Chondrocyte (in vitro differentiated cells): ENCODE measurements around the gene DPP7. TPM values are rescaled to one million over a fixed set of nuclear protein-coding genes. Genes with fewer than 3 reads are reported as not detected.

Source experiments
- DNase-seq: peaks from one replicate; pipeline ENCODE4 v3.0.0; 2021; ENCODE audit warnings: mixed read lengths, low spot score
- H3K27ac Mint-ChIP-seq: one replicate; pipeline ENCODE4 v1.8.0; 2021; ENCODE audit warnings: mild to moderate bottlenecking, moderate library complexity, mixed read lengths; ENCODE audit not compliant: unreplicated experiment
- H3K27me3 Mint-ChIP-seq: 2 replicates; pipeline ENCODE4 v1.8.0; 2021; ENCODE audit warnings: low read depth, mixed read lengths
- H3K36me3 Mint-ChIP-seq: 2 replicates; pipeline ENCODE4 v1.8.0; 2021; ENCODE audit warnings: low read depth, mixed read lengths
- H3K4me1 Mint-ChIP-seq: 2 replicates; pipeline ENCODE4 v1.8.0; 2021; ENCODE audit warnings: low read depth, mild to moderate bottlenecking, mixed read lengths
- H3K4me3 Mint-ChIP-seq: one replicate; pipeline ENCODE4 v1.8.0; 2021; ENCODE audit warnings: mild to moderate bottlenecking, moderate library complexity, mixed read lengths; ENCODE audit not compliant: unreplicated experiment
- H3K9me3 Mint-ChIP-seq: 2 replicates; pipeline ENCODE4 v1.8.0; 2021; ENCODE audit warnings: low read depth, mixed read lengths
- CTCF ChIP-seq: fragments of 200-600 bp; sonication (generic); IDR thresholded peaks from 2 replicates; pipeline ENCODE4 v1.5.0; 2021; ENCODE audit warnings: antibody characterized with exemption, mild to moderate bottlenecking, moderate library complexity
- total RNA-seq: library from RNA; stranded (reverse); gene quantifications from 3 replicates; pipeline ENCODE4 v1.2.1, GENCODE V29; 2021

The DPP7 gene
- total RNA-seq, 1 donor from 2014 or later = 82.2 TPM

GRCh38 chr9:137106662-137107250 lies 7.8 kb downstream of the DPP7 start:
- H3K27me3 Mint-ChIP-seq = no peaks in the 10 kb centered on the region
- TF ChIP-seq CTCF = no peak
- no peak for DNase-seq
- no peaks in the 10 kb centered on the region for H3K9me3 Mint-ChIP-seq
- no peak overlapping the region for H3K4me3 Mint-ChIP-seq
- H3K4me1 Mint-ChIP-seq = no peaks in the 10 kb centered on the region
- peaks cover 6% of the 10 kb centered on the region for H3K36me3 Mint-ChIP-seq
- H3K27ac Mint-ChIP-seq = no peak overlapping the region

GRCh38 chr9:137105814-137106661 lies 8.5 kb downstream of the DPP7 start:
- H3K36me3 Mint-ChIP-seq = peaks cover 6% of the 10 kb centered on the region
- no peaks in the 10 kb centered on the region for H3K4me1 Mint-ChIP-seq
- no peaks in the 10 kb centered on the region for H3K9me3 Mint-ChIP-seq
- no peaks in the 10 kb centered on the region for H3K27me3 Mint-ChIP-seq
- no peak overlapping the region for H3K4me3 Mint-ChIP-seq
- DNase-seq = no peak
- TF ChIP-seq CTCF = no peak
- no peak overlapping the region for H3K27ac Mint-ChIP-seq

- Mint-ChIP-seq H3K4me3 (no peak overlapping the region), H3K9me3 (no peaks in the 10 kb centered on the region), H3K36me3 (peaks cover 10% of the 10 kb centered on the region), H3K27ac (no peak overlapping the region), H3K27me3 (no peaks in the 10 kb centered on the region), H3K4me1 (no peaks in the 10 kb centered on the region)
- TF ChIP-seq CTCF = no peak
- DNase-seq = peak; percentile 77
These were observed 11.1 kb downstream of the DPP7 start for GRCh38 chr9:137103206-137103999.

GRCh38 chr9:137099231-137099630 lies 15.3 kb downstream of the DPP7 start:
- DNase-seq = peak; percentile 81
- Mint-ChIP-seq H3K4me1 (no peaks in the 10 kb centered on the region), H3K4me3 (no peak overlapping the region), H3K36me3 (peaks cover 16% of the 10 kb centered on the region), H3K9me3 (no peaks in the 10 kb centered on the region), H3K27ac (no peak overlapping the region), H3K27me3 (no peaks in the 10 kb centered on the region)
- TF ChIP-seq CTCF = no peak
